22Rv1 (cell line): Measurements from ENCODE around the gene IFNGR2.

Experiments used
- ZFX ChIP-seq: fragments of 450-650 bp; IDR thresholded peaks from 2 replicates; pipeline ENCODE4 v1.6.1; 2017; ENCODE audit warnings: antibody characterized with exemption, borderline replicate concordance
- TF ChIP-seq, protein P1 (sequence below): fragments of 450-650 bp; IDR thresholded peaks from 2 replicates; pipeline ENCODE4 v1.5.1; 2017; ENCODE audit warnings: mild to moderate bottlenecking

GRCh38 chr21:33355355-33355754 is 47.9 kb upstream of the IFNGR2 start:
- TF ChIP-seq, protein P1, sequence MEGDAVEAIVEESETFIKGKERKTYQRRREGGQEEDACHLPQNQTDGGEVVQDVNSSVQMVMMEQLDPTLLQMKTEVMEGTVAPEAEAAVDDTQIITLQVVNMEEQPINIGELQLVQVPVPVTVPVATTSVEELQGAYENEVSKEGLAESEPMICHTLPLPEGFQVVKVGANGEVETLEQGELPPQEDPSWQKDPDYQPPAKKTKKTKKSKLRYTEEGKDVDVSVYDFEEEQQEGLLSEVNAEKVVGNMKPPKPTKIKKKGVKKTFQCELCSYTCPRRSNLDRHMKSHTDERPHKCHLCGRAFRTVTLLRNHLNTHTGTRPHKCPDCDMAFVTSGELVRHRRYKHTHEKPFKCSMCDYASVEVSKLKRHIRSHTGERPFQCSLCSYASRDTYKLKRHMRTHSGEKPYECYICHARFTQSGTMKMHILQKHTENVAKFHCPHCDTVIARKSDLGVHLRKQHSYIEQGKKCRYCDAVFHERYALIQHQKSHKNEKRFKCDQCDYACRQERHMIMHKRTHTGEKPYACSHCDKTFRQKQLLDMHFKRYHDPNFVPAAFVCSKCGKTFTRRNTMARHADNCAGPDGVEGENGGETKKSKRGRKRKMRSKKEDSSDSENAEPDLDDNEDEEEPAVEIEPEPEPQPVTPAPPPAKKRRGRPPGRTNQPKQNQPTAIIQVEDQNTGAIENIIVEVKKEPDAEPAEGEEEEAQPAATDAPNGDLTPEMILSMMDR, result no peak
- no peak for TF ChIP-seq ZFX
